Mammary epithelial cell (primary cell): ENCODE measurements around the gene SLC25A21.

Experiments used
- EZH2 ChIP-seq: IDR thresholded peaks from 2 replicates; pipeline ENCODE4 v1.6.1; 2012; ENCODE audit warnings: low read length, inconsistent platforms, borderline replicate concordance
- TF ChIP-seq, protein P1 (sequence below), 2 donors: IDR thresholded peaks in 1 of 2; conservative IDR thresholded peaks in 1 of 2; 2 replicates each; pipeline ENCODE4 v1.5.1; 2011 to 2012; ENCODE audit warnings: inconsistent platforms in 2 of 2, low read length in 2 of 2, mild to moderate bottlenecking in 2 of 2, control low read depth in 1 of 2, low read depth in 1 of 2; ENCODE audit not compliant: insufficient read depth in 1 of 2; ENCODE audit errors: extremely low read depth in 1 of 2

DNA sequence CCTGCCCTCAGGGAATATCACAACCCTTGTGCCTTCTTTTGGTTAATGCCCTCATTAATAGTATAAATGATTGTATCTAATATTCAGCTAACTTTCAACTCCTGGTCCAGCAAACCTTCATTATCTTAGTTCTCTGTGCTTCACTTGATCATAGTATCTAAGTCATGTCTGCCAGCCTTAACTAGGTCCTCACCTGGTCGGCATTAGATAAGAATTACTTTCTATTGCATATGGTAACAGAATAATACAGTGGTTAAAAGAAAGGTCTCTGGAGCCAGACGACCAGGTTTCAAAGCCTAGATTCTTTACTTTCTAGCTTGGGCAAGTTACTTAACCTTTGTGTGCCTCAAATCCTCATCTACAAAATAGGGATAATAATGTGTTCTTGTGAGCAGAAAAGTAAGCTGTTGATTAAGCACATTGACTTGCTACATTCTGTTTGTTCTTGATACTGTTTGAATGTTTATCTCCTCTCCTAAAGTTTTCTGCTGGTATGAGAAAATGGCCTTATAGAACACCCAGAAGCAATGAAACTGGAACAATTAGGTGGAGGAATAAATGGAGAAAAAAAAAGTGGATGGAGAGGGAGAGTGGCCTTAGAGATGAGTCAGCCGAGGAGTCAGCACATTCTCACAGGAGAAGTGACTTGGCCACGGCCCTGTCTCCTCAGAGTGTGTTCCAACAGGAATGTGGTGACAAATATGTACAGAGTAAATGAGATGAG, 176.1 kb downstream of the SLC25A21 start:
- TF ChIP-seq, protein P1, sequence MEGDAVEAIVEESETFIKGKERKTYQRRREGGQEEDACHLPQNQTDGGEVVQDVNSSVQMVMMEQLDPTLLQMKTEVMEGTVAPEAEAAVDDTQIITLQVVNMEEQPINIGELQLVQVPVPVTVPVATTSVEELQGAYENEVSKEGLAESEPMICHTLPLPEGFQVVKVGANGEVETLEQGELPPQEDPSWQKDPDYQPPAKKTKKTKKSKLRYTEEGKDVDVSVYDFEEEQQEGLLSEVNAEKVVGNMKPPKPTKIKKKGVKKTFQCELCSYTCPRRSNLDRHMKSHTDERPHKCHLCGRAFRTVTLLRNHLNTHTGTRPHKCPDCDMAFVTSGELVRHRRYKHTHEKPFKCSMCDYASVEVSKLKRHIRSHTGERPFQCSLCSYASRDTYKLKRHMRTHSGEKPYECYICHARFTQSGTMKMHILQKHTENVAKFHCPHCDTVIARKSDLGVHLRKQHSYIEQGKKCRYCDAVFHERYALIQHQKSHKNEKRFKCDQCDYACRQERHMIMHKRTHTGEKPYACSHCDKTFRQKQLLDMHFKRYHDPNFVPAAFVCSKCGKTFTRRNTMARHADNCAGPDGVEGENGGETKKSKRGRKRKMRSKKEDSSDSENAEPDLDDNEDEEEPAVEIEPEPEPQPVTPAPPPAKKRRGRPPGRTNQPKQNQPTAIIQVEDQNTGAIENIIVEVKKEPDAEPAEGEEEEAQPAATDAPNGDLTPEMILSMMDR (conservative IDR thresholded peaks at IDR 0.05 in 1 of 2, IDR thresholded peaks at IDR 0.05 in 1 of 2; ENCODE audit: extremely low read depth in 1 of 2, insufficient read depth in 1 of 2, low read depth in 1 of 2, low read length in 2 of 2) = no peak
- no peak for TF ChIP-seq EZH2
